Measurements from ENCODE around the gene SLC37A1. TPM values are rescaled to one million over a fixed set of nuclear protein-coding genes. Genes with fewer than 3 reads are reported as not detected.

Gene SLC37A1
- total and polyA plus RNA-seq, 2 of the 13 experiments (the other 11 are each of a cell fraction or from before 2014, with no cell fraction given), result 0.22 to 0.40 TPM

DNA sequence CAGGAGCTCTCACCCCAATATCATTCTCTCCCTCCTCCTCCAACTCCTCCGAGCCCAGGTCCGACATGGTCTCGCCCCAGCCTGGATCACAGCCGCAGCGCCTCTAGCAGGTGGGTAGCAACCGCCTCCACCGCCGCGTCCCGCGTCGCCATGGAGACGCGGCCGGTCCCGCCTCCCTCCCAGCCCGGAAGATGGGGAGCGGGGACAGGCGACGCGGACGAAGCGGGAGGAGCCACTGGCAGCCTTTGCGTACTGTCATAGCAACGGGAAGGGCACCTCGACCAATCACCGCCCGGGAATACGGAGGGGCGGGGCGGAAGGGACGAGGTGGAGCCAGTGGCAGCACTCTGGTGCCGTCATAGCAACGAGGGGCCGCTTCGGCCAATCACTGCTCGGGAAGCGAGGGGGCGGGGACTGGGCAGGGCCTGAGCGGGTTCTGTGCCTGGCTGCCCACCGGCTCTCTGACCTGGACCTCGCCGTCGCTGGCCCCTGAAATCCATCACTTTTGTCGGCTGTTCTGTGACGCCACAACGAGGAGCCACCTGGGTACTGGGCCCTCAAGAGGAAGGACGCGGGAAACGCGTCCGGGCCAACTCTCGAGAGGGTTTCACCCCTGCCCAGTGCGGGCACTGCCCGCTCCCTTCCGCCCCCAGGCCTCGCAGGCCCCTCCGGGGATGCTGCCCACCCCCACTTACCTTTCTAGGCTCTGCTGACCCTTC lies 17.4 kb upstream of the SLC37A1 start, which contains the start of gene RSPH1 (continued):
- TF ChIP-seq, protein P1, sequence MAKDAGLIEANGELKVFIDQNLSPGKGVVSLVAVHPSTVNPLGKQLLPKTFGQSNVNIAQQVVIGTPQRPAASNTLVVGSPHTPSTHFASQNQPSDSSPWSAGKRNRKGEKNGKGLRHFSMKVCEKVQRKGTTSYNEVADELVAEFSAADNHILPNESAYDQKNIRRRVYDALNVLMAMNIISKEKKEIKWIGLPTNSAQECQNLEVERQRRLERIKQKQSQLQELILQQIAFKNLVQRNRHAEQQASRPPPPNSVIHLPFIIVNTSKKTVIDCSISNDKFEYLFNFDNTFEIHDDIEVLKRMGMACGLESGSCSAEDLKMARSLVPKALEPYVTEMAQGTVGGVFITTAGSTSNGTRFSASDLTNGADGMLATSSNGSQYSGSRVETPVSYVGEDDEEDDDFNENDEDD (CRISPR knock-in tag; IDR thresholded peaks at IDR 0.05; ENCODE audit: borderline replicate concordance), result peak; percentile 38; the same call in 1 of the 2 replicates
- TF ChIP-seq ATF1 (CRISPR knock-in tag; IDR thresholded peaks at IDR 0.05) (peak; percentile 76), RFX5 (IDR thresholded peaks at IDR 0.05; ENCODE audit: low read depth, low read length) (peak; percentile 92), CREM (IDR thresholded peaks at IDR 0.05) (peak; percentile 69), CREM (CRISPR knock-in tag; IDR thresholded peaks at IDR 0.05) (no peak), ZNF605 (CRISPR knock-in tag; IDR thresholded peaks at IDR 0.05) (0 out of 2 replicates have a peak, but pooled peaks have one; percentile 38), HOXA5 (CRISPR knock-in tag; IDR thresholded peaks at IDR 0.05) (no peak), YEATS2 (CRISPR knock-in tag; IDR thresholded peaks at IDR 0.05; ENCODE audit: borderline replicate concordance) (peak; percentile 36; the same call in 1 of the 2 replicates), ZNF788 (CRISPR knock-in tag; IDR thresholded peaks at IDR 0.05; ENCODE audit: borderline replicate concordance) (0 out of 2 replicates have a peak, but pooled peaks have one; percentile 17), JUND (CRISPR knock-in tag; IDR thresholded peaks at IDR 0.05) (no peak), ZNF564 (CRISPR knock-in tag; IDR thresholded peaks at IDR 0.05) (no peak), RBM22 (optimal IDR thresholded peaks at IDR 0.05; ENCODE audit: low read length) (peak; percentile 99), ZNF567 (CRISPR knock-in tag; IDR thresholded peaks at IDR 0.05; ENCODE audit: borderline replicate concordance) (0 out of 2 replicates have a peak, but pooled peaks have one; percentile 25), GABPB1 (CRISPR knock-in tag; IDR thresholded peaks at IDR 0.05) (peak; percentile 94), HNRNPK (IDR thresholded peaks at IDR 0.05; ENCODE audit: low read depth, low read length, poor library complexity, severe bottlenecking) (peak; percentile 25), NR2F6 (IDR thresholded peaks at IDR 0.05) (no peak), NR2F6 (CRISPR knock-in tag; IDR thresholded peaks at IDR 0.05) (no peak), ZNF737 (CRISPR knock-in tag; IDR thresholded peaks at IDR 0.05; ENCODE audit: borderline replicate concordance) (no peak), ZFP62 (CRISPR knock-in tag; IDR thresholded peaks at IDR 0.05) (0 out of 2 replicates have a peak, but pooled peaks have one; percentile 47), PCBP1 (IDR thresholded peaks at IDR 0.05; ENCODE audit: borderline replicate concordance, low read depth, low read length) (peak; percentile 15; the same call in 1 of the 2 replicates), ZNF224 (CRISPR knock-in tag; IDR thresholded peaks at IDR 0.05) (0 out of 2 replicates have a peak, but pooled peaks have one; percentile 38), HNF4G (IDR thresholded peaks at IDR 0.05; ENCODE audit: borderline replicate concordance, low read depth, low read length) (no peak), HNF4G (CRISPR knock-in tag; IDR thresholded peaks at IDR 0.05; ENCODE audit: borderline replicate concordance, low read depth) (no peak), RAD21 (CRISPR knock-in tag; IDR thresholded peaks at IDR 0.05) (0 out of 2 replicates have a peak, but pooled peaks have one; percentile 23), ATRX (CRISPR knock-in tag; IDR thresholded peaks at IDR 0.05; ENCODE audit: borderline replicate concordance) (no peak), XRCC5 (optimal IDR thresholded peaks at IDR 0.05; ENCODE audit: low read length) (no peak)
- TF ChIP-seq, protein P2, sequence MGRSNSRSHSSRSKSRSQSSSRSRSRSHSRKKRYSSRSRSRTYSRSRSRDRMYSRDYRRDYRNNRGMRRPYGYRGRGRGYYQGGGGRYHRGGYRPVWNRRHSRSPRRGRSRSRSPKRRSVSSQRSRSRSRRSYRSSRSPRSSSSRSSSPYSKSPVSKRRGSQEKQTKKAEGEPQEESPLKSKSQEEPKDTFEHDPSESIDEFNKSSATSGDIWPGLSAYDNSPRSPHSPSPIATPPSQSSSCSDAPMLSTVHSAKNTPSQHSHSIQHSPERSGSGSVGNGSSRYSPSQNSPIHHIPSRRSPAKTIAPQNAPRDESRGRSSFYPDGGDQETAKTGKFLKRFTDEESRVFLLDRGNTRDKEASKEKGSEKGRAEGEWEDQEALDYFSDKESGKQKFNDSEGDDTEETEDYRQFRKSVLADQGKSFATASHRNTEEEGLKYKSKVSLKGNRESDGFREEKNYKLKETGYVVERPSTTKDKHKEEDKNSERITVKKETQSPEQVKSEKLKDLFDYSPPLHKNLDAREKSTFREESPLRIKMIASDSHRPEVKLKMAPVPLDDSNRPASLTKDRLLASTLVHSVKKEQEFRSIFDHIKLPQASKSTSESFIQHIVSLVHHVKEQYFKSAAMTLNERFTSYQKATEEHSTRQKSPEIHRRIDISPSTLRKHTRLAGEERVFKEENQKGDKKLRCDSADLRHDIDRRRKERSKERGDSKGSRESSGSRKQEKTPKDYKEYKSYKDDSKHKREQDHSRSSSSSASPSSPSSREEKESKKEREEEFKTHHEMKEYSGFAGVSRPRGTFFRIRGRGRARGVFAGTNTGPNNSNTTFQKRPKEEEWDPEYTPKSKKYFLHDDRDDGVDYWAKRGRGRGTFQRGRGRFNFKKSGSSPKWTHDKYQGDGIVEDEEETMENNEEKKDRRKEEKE (IDR thresholded peaks at IDR 0.05), result no peak
- TF ChIP-seq, protein P3, sequence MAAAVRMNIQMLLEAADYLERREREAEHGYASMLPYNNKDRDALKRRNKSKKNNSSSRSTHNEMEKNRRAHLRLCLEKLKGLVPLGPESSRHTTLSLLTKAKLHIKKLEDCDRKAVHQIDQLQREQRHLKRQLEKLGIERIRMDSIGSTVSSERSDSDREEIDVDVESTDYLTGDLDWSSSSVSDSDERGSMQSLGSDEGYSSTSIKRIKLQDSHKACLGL (CRISPR knock-in tag; IDR thresholded peaks at IDR 0.05), result 0 out of 2 replicates have a peak, but pooled peaks have one; percentile 48

Data from HepG2 (cell line).